ENCODE data around the gene HECTD1. TPM values are rescaled to one million over a fixed set of nuclear protein-coding genes. Genes with fewer than 3 reads are reported as not detected.

HECTD1 gene
- total RNA-seq, 4 donors from 2014 or later: 356 to 453 (median 420) TPM

DNA sequence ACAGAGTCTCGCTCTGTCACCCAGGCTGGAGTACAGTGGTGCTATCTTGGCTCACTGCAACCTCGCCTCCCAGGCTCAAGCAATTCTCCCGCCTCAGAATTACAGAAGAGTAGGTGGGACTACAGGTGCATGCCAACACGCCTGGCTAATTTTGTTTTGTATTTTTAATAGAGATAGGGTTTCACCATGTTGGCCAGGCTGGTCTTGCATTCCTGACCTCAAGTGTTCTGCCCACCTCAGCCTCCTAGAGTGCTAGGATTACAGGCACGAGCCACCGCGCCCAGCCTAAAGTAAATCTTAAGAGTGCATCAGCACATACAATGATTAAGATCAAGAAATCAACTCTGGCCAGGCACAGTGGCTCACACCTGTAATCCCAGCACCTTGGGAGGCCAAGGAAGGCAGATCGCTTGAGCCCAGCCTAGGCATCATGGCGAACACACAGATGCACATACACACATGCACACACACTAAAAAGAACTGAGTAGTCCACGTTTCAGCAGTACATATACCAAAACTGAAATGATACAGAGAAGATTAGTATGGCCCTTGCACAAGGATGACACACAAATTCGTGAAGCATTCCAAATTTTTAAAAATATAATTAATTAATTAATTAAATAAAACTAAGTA lies 65.0 kb downstream of the HECTD1 start:
- Histone ChIP-seq H3K4me1 (peaks cover 0 to 9% of the 10 kb centered on the region in 2 donors), H3K27ac (peak overlapping the region; percentile 42 to 68 (median 63)), H3K9me3 (no peaks in the 10 kb centered on the region), H3K27me3 (no peaks in the 10 kb centered on the region), H3K4me3 (no peak overlapping the region), H3K36me3 (peaks cover 3 to 79% of the 10 kb centered on the region in 2 donors)
- intact Hi-C loops (cut with DNase I; ENCODE audit: low total_unique reads): loop anchor here (5.0 kb wide), 1 partner anchor 35 kb away; no protein-coding TSS in a partner anchor
- peak in 1 of 2 donors; percentile 46 for DNase-seq
- in situ Hi-C loops (cut with MboI; ENCODE audit: low sequenced_read_pairs in 4 of 4): no loop called here
- TF ChIP-seq, protein P1, sequence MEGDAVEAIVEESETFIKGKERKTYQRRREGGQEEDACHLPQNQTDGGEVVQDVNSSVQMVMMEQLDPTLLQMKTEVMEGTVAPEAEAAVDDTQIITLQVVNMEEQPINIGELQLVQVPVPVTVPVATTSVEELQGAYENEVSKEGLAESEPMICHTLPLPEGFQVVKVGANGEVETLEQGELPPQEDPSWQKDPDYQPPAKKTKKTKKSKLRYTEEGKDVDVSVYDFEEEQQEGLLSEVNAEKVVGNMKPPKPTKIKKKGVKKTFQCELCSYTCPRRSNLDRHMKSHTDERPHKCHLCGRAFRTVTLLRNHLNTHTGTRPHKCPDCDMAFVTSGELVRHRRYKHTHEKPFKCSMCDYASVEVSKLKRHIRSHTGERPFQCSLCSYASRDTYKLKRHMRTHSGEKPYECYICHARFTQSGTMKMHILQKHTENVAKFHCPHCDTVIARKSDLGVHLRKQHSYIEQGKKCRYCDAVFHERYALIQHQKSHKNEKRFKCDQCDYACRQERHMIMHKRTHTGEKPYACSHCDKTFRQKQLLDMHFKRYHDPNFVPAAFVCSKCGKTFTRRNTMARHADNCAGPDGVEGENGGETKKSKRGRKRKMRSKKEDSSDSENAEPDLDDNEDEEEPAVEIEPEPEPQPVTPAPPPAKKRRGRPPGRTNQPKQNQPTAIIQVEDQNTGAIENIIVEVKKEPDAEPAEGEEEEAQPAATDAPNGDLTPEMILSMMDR (IDR thresholded peaks at IDR 0.05 in 4 of 5, conservative IDR thresholded peaks at IDR 0.05 in 1 of 5): no peak
- TF ChIP-seq POLR2A (IDR thresholded peaks at IDR 0.05): no peak
- peak; percentile 30 to 75 for ATAC-seq

DNA sequence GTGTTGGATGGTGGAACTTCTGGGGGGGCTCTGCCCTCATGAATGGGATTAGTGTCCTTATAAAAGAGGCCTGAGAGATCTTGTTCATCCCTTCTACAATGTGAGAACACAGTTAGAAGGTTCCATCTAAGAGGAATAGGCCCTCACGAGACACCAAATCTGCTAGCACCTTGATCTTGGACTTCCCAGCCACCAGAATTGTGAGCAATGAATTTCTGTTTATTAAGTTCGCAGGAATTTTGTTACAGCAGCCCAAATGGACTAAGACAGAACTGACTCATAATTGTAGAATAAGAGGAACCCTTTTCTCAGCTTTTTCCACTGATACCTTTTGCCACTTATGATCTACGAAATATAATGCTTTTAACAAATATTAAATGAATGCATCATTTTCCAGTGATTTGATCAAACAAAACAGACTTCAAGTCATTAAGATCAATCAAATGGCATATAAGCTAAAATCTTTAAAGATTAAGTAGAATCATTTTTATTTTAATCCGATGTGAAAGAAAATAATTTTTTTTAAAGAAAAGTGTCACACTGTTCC lies 68.2 kb downstream of the HECTD1 start:
- Histone ChIP-seq H3K4me3 (no peak overlapping the region), H3K27me3 (no peaks in the 10 kb centered on the region), H3K9me3 (no peaks in the 10 kb centered on the region), H3K4me1 (peaks cover 0 to 9% of the 10 kb centered on the region in 2 donors), H3K36me3 (peaks cover 3 to 76% of the 10 kb centered on the region in 2 donors), H3K27ac (no peak overlapping the region)
- intact Hi-C loops (cut with DNase I; ENCODE audit: low total_unique reads) (no loop called here), in situ Hi-C loops (cut with MboI; ENCODE audit: low sequenced_read_pairs in 4 of 4) (loop anchor here in 1 of 4 donors (10.0 kb wide), 1 partner anchor 215 kb away; no protein-coding TSS in a partner anchor)
- TF ChIP-seq, protein P1 (IDR thresholded peaks at IDR 0.05 in 4 of 5, conservative IDR thresholded peaks at IDR 0.05 in 1 of 5): no peak
- TF ChIP-seq POLR2A (IDR thresholded peaks at IDR 0.05): no peak
- DNase-seq: no peak
- no peak for ATAC-seq

DNA sequence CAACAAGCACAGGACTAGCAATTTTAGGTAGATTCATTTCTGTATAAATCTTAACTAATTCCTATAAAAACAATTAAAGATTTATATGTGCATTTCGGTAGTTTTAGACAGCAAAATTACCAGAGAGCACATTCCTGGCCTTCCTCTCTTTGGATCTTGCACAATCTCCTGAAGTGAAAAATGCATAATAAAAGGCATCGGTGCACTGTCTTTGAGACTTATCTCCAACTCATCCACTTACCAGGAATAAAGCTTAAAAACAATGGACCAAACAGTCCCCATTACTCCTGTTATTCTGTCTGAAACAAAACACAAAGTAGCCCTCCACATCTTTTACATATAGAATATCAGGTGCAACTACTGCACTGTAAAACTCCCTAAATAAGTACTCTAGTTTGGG lies 69.3 kb downstream of the HECTD1 start:
- Histone ChIP-seq H3K36me3 (peaks cover 3 to 74% of the 10 kb centered on the region in 2 donors), H3K9me3 (no peaks in the 10 kb centered on the region), H3K27me3 (no peaks in the 10 kb centered on the region), H3K4me3 (no peak overlapping the region), H3K27ac (no peak overlapping the region), H3K4me1 (peaks cover 0 to 9% of the 10 kb centered on the region in 2 donors)
- TF ChIP-seq, protein P1 (IDR thresholded peaks at IDR 0.05 in 4 of 5, conservative IDR thresholded peaks at IDR 0.05 in 1 of 5): no peak
- TF ChIP-seq POLR2A (IDR thresholded peaks at IDR 0.05): no peak
- ATAC-seq (no peak), DNase-seq (no peak)
- intact Hi-C loops (cut with DNase I; ENCODE audit: low total_unique reads): no loop called here
- in situ Hi-C loops (cut with MboI; ENCODE audit: low sequenced_read_pairs in 4 of 4): loop anchor here in 1 of 4 donors (10.0 kb wide), 1 partner anchor 216 kb away; no protein-coding TSS in a partner anchor

DNA sequence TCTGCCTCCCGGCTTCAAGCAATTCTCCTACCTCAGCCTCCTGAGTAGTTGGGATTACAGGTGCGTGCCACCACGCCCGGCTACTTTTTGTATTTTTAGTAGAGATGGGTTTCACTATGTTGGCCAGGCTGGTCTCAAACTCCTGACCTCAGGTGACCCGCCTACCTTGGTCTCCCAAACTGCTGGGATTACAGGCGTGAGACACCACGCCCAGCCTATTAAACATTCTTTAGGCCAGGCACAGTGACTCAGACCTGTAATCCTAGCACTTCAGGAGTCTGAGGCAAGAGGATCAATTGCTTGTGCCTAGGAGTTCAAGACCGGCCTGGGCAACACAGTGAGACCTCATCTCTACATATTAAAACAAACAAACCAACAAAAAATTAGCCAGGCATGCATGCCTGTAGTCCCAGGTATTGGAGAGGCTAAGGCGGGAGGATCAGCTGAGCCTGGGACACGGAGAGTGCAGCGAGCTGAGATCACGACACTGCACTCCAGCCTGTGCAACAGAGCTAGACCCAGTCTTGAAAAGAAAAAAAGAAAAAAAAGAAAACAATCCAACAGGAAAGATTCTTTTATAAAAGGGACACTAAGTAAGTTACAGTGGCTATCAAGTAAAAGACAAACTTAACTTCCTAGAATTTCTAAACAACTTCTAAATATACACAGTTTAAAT lies 70.2 kb downstream of the HECTD1 start:
- peaks cover 3 to 83% of the 10 kb centered on the region in 2 donors for H3K36me3 ChIP-seq
- H3K9me3 ChIP-seq: no peaks in the 10 kb centered on the region
- H3K27me3 ChIP-seq: no peaks in the 10 kb centered on the region
- ATAC-seq (no peak), DNase-seq (no peak)
- peak overlapping the region in 1 of 4 donors; percentile 8 for H3K27ac ChIP-seq
- TF ChIP-seq, protein P1 (IDR thresholded peaks at IDR 0.05 in 4 of 5, conservative IDR thresholded peaks at IDR 0.05 in 1 of 5): no peak
- TF ChIP-seq POLR2A (IDR thresholded peaks at IDR 0.05): no peak
- peaks cover 0 to under 1% of the 10 kb centered on the region in 2 donors for H3K4me1 ChIP-seq
- no peak overlapping the region for H3K4me3 ChIP-seq
- in situ Hi-C loops (cut with MboI; ENCODE audit: low sequenced_read_pairs in 4 of 4): loop anchor here in 1 of 4 donors (10.0 kb wide), 1 partner anchor 217 kb away; no protein-coding TSS in a partner anchor
- intact Hi-C loops (cut with DNase I; ENCODE audit: low total_unique reads): no loop called here
